Activated CD8-positive, alpha-beta memory T cell treated with anti-CD3 and anti-CD28 coated beads, Interleukin-2, amount 50 U/mL, for 48 hours (primary cell): ENCODE measurements around the gene CTAGE9.
"Not testable (repeated sequence)": the region's sequence is repeated elsewhere in the genome, so short reads cannot be mapped to it uniquely, and the experiment has no call there.

Experiments
- DNase-seq: peaks from one replicate; pipeline ENCODE4 v3.0.0-alpha.2; 2020

The CTAGE9 gene

GRCh38 chr6:131710917-131711316 is at the start of gene CTAGE9:
Gene CTAGE9 (minus strand): TSS chr6:131711017. CDS start chr6:131711017, 0 bp downstream.
- DNase-seq = not testable (repeated sequence)

- no peak for DNase-seq
Observed at GRCh38 chr6:131758920-131759319, 48.1 kb upstream of the CTAGE9 start.

GRCh38 chr6:131756039-131756438 is 45.2 kb upstream of the CTAGE9 start:
- DNase-seq = no peak

- DNase-seq = no peak
Observed at GRCh38 chr6:131755597-131755996, 44.8 kb upstream of the CTAGE9 start.

GRCh38 chr6:131754715-131755567 is 44.1 kb upstream of the CTAGE9 start:
- DNase-seq = no peak

- DNase-seq = no peak
Observed at GRCh38 chr6:131754088-131754487, 43.3 kb upstream of the CTAGE9 start.

GRCh38 chr6:131751012-131751715 is 40.3 kb upstream of the CTAGE9 start:
- DNase-seq = not testable (repeated sequence)

GRCh38 chr6:131749023-131749422 is 38.2 kb upstream of the CTAGE9 start:
- DNase-seq = no peak

- DNase-seq = no peak
Observed at GRCh38 chr6:131747821-131748353, 37.1 kb upstream of the CTAGE9 start.

GRCh38 chr6:131745476-131745875 is 34.7 kb upstream of the CTAGE9 start:
- DNase-seq = no peak

GRCh38 chr6:131744432-131745287 is 33.8 kb upstream of the CTAGE9 start:
- no peak for DNase-seq

- no peak for DNase-seq
Observed at GRCh38 chr6:131741688-131742393, 31.0 kb upstream of the CTAGE9 start.

GRCh38 chr6:131740161-131740560 is 29.3 kb upstream of the CTAGE9 start:
- DNase-seq = no peak

GRCh38 chr6:131739136-131739535 is 28.3 kb upstream of the CTAGE9 start:
- DNase-seq = no peak

GRCh38 chr6:131736811-131737210 is 26.0 kb upstream of the CTAGE9 start:
- no peak for DNase-seq

GRCh38 chr6:131736003-131736596 is 25.3 kb upstream of the CTAGE9 start:
- DNase-seq = no peak

- no peak for DNase-seq
Observed at GRCh38 chr6:131733376-131734016, 22.7 kb upstream of the CTAGE9 start.

GRCh38 chr6:131731224-131731623 is 20.4 kb upstream of the CTAGE9 start:
- DNase-seq = no peak

- no peak for DNase-seq
Observed at GRCh38 chr6:131730264-131730663, 19.4 kb upstream of the CTAGE9 start.

GRCh38 chr6:131729550-131729949 is 18.7 kb upstream of the CTAGE9 start:
- no peak for DNase-seq

GRCh38 chr6:131728296-131728939 is 17.6 kb upstream of the CTAGE9 start:
- DNase-seq = no peak
